Measurements from ENCODE around the gene SF3A1. TPM values are rescaled to one million over a fixed set of nuclear protein-coding genes. Genes with fewer than 3 reads are reported as not detected.

SF3A1 gene
- total and polyA plus RNA-seq, 9 of the 15 experiments (the other 6 are each of a cell fraction or from before 2014, with no cell fraction given), result 6.7 to 228 (median 13.0) TPM

- H3K36me3 ChIP-seq (ENCODE audit: control insufficient read depth, insufficient read depth, low read length), result peaks cover 7% of the 10 kb centered on the region; the same call in 2 of the 3 replicates
- H4K20me1 ChIP-seq (replicated peaks; ENCODE audit: control insufficient read depth, insufficient read depth, low read length), result no peaks in the 10 kb centered on the region
- H3K4me2 ChIP-seq (ENCODE audit: insufficient read depth, low read length), result no peak overlapping the region
- CTCF ChIA-PET (ENCODE audit: low intra/inter-chr PET ratio), result no interaction called here
- in situ Hi-C loops (cut with MboI), result no loop called here
- H3K4me3 ChIP-seq, result no peak overlapping the region
- H3K9ac ChIP-seq (ENCODE audit: insufficient read depth in 1 of 2, low read depth in 2 of 2, low read length in 2 of 2), result no peak overlapping the region
- no TSS peak for BruUV-seq (replicated peaks)
- no peak for FAIRE-seq
- H2AFZ ChIP-seq (ENCODE audit: low read depth, low read length), result no peak overlapping the region
- no peak for DNase-seq (ENCODE audit: extremely low read depth in 1 of 4, low spot score in 3 of 4)
- POLR2A ChIA-PET, result interaction anchor here (0.6 to 1.1 kb wide), 3 partner anchors 11 to 56 kb away, joined by 3 to 4 read pairs (median 3); no protein-coding TSS in a partner anchor
- no peak for ATAC-seq
- no peaks in the 10 kb centered on the region for H3K9me1 ChIP-seq (ENCODE audit: control insufficient read depth, insufficient read depth, low read length)
- H3K27ac ChIP-seq (ENCODE audit: extremely low read depth, low read depth, low read length), result no peak overlapping the region
- 68% methylated on average over 8 of the region's 8 CpGs for WGBS (ENCODE audit: insufficient coverage, low coverage, missing lambda C conversion rate)
- no peaks in the 10 kb centered on the region for H3K9me3 ChIP-seq (replicated peaks; ENCODE audit: control insufficient read depth, insufficient read depth, low read depth, low read length)
- H3K4me1 ChIP-seq (replicated peaks in 1 of 2; ENCODE audit: control insufficient read depth in 2 of 2, insufficient read depth in 2 of 2, low read length in 2 of 2), result peaks cover 24 to 28% of the 10 kb centered on the region in 2 experiments; a peak in 4 of 5 replicates
- intact Hi-C loops (cut with micrococcal nuclease), result no loop called here
- H3K27me3 ChIP-seq (ENCODE audit: control insufficient read depth in 2 of 2, insufficient read depth in 2 of 2, low read length in 2 of 2), result no peaks in the 10 kb centered on the region
- peaks cover 11% of the 10 kb centered on the region for H3K79me2 ChIP-seq (ENCODE audit: control insufficient read depth, insufficient read depth, low read length)
- TF ChIP-seq KLF6 (CRISPR knock-in tag; IDR thresholded peaks at IDR 0.05; ENCODE audit: borderline replicate concordance), result no peak
- no peak for TF ChIP-seq ESRRA (IDR thresholded peaks at IDR 0.05; ENCODE audit: borderline replicate concordance, low read depth)
- no peak for TF ChIP-seq REST (IDR thresholded peaks at IDR 0.05; ENCODE audit: borderline replicate concordance)
- no peak for TF ChIP-seq REST (CRISPR knock-in tag; IDR thresholded peaks at IDR 0.05; ENCODE audit: low read depth)
- no peak for TF ChIP-seq RNF219 (CRISPR knock-in tag; IDR thresholded peaks at IDR 0.05)
- TF ChIP-seq JUN (IDR thresholded peaks at IDR 0.05; ENCODE audit: borderline replicate concordance, low read depth, low read length), result no peak
- TF ChIP-seq JUN (CRISPR knock-in tag; IDR thresholded peaks at IDR 0.05; ENCODE audit: borderline replicate concordance), result no peak
- no peak for TF ChIP-seq POLR2H (tag; IDR thresholded peaks at IDR 0.05; ENCODE audit: low read depth)
- TF ChIP-seq SAFB2 (IDR thresholded peaks at IDR 0.05; ENCODE audit: borderline replicate concordance, low read depth, low read length, severe bottlenecking), result no peak
- no peak for TF ChIP-seq ZNF695 (CRISPR knock-in tag; IDR thresholded peaks at IDR 0.05)
Measured at GRCh38 chr22:30324014-30324730, 32.5 kb downstream of the SF3A1 start.

All from K562 (cell line).